CD14-positive monocyte (primary cell): Measurements from ENCODE around the gene PRKAR1B. TPM values are rescaled to one million over a fixed set of nuclear protein-coding genes. Genes with fewer than 3 reads are reported as not detected.
A peak's percentile ranks its signal among the peaks of the same experiment; 100 is the strongest.

Experiments used
- DNase-seq, 3 donors: peaks; one replicate each; pipeline ENCODE4 v3.0.0-alpha.2; 2011 to 2022
- H2AFZ ChIP-seq: 2 replicates; pipeline ENCODE4 v1.6.0; 2012; ENCODE audit warnings: mild to moderate bottlenecking, low read depth, low read length, inconsistent platforms; ENCODE audit not compliant: insufficient read depth, poor library complexity, severe bottlenecking
- H3K27ac ChIP-seq, 2 donors: 1 replicate in 1 of 2; 2 replicates in 1 of 2; pipeline ENCODE4 v1.5.1; 2012 to 2013; ENCODE audit warnings: low read length in 2 of 2, control low read depth in 1 of 2, inconsistent platforms in 1 of 2, low read depth in 1 of 2, mild to moderate bottlenecking in 1 of 2
- H3K27me3 ChIP-seq, 2 donors: one replicate each; pipeline versions ENCODE4 v1.6.0 to v1.6.1; 2011 to 2013; ENCODE audit warnings: low read length in 2 of 2; ENCODE audit not compliant: control insufficient read depth in 2 of 2, insufficient read depth in 2 of 2
- H3K36me3 ChIP-seq, 2 donors: replicated peaks in 1 of 2; 1 replicate in 1 of 2; 2 replicates in 1 of 2; pipeline versions ENCODE4 v1.5.1 to v1.6.1; 2012 to 2013; ENCODE audit warnings: low read length in 2 of 2, control low read depth in 1 of 2, inconsistent platforms in 1 of 2, mild to moderate bottlenecking in 1 of 2; ENCODE audit not compliant: insufficient read depth in 2 of 2, control insufficient read depth in 1 of 2
- H3K4me1 ChIP-seq, 2 donors: 1 replicate in 1 of 2; 2 replicates in 1 of 2; pipeline versions ENCODE4 v1.5.1 to v1.6.1; 2012 to 2013; ENCODE audit warnings: low read length in 2 of 2, control low read depth in 1 of 2, inconsistent platforms in 1 of 2, mild to moderate bottlenecking in 1 of 2, moderate library complexity in 1 of 2; ENCODE audit not compliant: insufficient read depth in 2 of 2, control insufficient read depth in 1 of 2
- H3K4me2 ChIP-seq: replicated peaks from 2 replicates; pipeline ENCODE3; 2012; ENCODE audit warnings: low read length, moderate library complexity, mild to moderate bottlenecking; ENCODE audit not compliant: poor library complexity, severe bottlenecking; ENCODE audit errors: extremely low read depth
- H3K4me3 ChIP-seq, 3 experiments: fragments of 200-600 bp in 1 of 3; sonication (generic) in 1 of 3; replicated peaks in 1 of 3; 1 replicate in 2 of 3; 2 replicates in 1 of 3; pipeline ENCODE4 v1.5.1; 2011 to 2013; ENCODE audit warnings: low read length in 3 of 3, mild to moderate bottlenecking in 3 of 3, control low read depth in 2 of 3, low read depth in 2 of 3, inconsistent platforms in 1 of 3, moderate library complexity in 1 of 3
- H3K79me2 ChIP-seq: 2 replicates; pipeline ENCODE4 v1.6.0; 2012; ENCODE audit warnings: mild to moderate bottlenecking, control low read depth, inconsistent platforms, low read length, moderate library complexity; ENCODE audit not compliant: insufficient read depth
- H3K9ac ChIP-seq: 2 replicates; pipeline ENCODE4 v1.6.0; 2017; ENCODE audit warnings: low read length, mild to moderate bottlenecking; ENCODE audit not compliant: insufficient read depth, poor library complexity, severe bottlenecking
- H3K9me3 ChIP-seq, 2 donors: replicated peaks in 1 of 2; 1 replicate in 1 of 2; 2 replicates in 1 of 2; pipeline versions ENCODE4 v1.5.1 to v1.6.1; 2012 to 2013; ENCODE audit warnings: low read length in 2 of 2, control low read depth in 1 of 2; ENCODE audit not compliant: control insufficient read depth in 1 of 2, insufficient read depth in 1 of 2
- H4K20me1 ChIP-seq: 2 replicates; pipeline ENCODE4 v1.6.0; 2012; ENCODE audit warnings: mild to moderate bottlenecking, low read length, control low read depth, moderate library complexity; ENCODE audit not compliant: insufficient read depth
- H3K27ac Mint-ChIP-seq, 7 donors: one replicate each; pipeline ENCODE4 v1.8.0; 2020; ENCODE audit warnings: mild to moderate bottlenecking in 7 of 7, mixed read lengths in 7 of 7, moderate library complexity in 6 of 7, inconsistent platforms in 2 of 7
- H3K27me3 Mint-ChIP-seq, 3 donors: one replicate each; pipeline ENCODE4 v1.8.0; 2021 to 2022; ENCODE audit warnings: low read depth in 3 of 3, mild to moderate bottlenecking in 3 of 3, mixed read lengths in 3 of 3, moderate library complexity in 3 of 3, inconsistent platforms in 1 of 3
- H3K36me3 Mint-ChIP-seq, 2 donors: one replicate each; pipeline ENCODE4 v1.8.0; 2020; ENCODE audit warnings: mixed read lengths in 2 of 2, inconsistent platforms in 1 of 2, mild to moderate bottlenecking in 1 of 2
- H3K4me1 Mint-ChIP-seq: one replicate; pipeline ENCODE4 v1.8.0; 2020; ENCODE audit warnings: mild to moderate bottlenecking, mixed read lengths
- H3K4me3 Mint-ChIP-seq, 2 donors: one replicate each; pipeline ENCODE4 v1.8.0; 2020; ENCODE audit warnings: mild to moderate bottlenecking in 2 of 2, mixed read lengths in 2 of 2, moderate library complexity in 1 of 2
- H3K9me3 Mint-ChIP-seq, 7 donors: one replicate each; pipeline ENCODE4 v1.8.0; 2020 to 2022; ENCODE audit warnings: mixed read lengths in 7 of 7, mild to moderate bottlenecking in 6 of 7, moderate library complexity in 6 of 7, inconsistent platforms in 2 of 7
- WGBS: methylation state at CpG from one replicate; pipeline ENCODE4 v1.1.5; 2013; ENCODE audit warnings: missing lambda C conversion rate; ENCODE audit not compliant: insufficient coverage; 5-methylcytosine and 5-hydroxymethylcytosine counted together
- intact Hi-C, 2 donors: fragments of 100-400 bp; cut with micrococcal nuclease; formaldehyde crosslinking; loops; one replicate each; pipeline versions ENCODE4 v1.15.0 to v1.15.1; 2023
- polyA plus RNA-seq, 3 donors: library from polyadenylated mRNA; depleted of rRNA in 1 of 3; unstranded in 2 of 3; stranded (reverse) in 1 of 3; fragments of 300-500 nt in 2 of 3; fragments of >200 nt in 1 of 3; fragmentation: Illumina TruSeq in 2 of 3; gene quantifications; 1 replicate in 2 of 3; 2 replicates in 1 of 3; pipeline ENCODE4 v1.2.3, GENCODE V29; 2012 to 2021
- TF ChIP-seq, protein P1 (sequence below): fragments of 200-600 bp; IDR thresholded peaks from one replicate; pipeline ENCODE4 v1.8.0; 2022; ENCODE audit warnings: antibody characterized with exemption, mild to moderate bottlenecking

PRKAR1B gene
- polyA plus RNA-seq, 3 donors: 0.94 to 2.1 (median 1.1) TPM

DNA sequence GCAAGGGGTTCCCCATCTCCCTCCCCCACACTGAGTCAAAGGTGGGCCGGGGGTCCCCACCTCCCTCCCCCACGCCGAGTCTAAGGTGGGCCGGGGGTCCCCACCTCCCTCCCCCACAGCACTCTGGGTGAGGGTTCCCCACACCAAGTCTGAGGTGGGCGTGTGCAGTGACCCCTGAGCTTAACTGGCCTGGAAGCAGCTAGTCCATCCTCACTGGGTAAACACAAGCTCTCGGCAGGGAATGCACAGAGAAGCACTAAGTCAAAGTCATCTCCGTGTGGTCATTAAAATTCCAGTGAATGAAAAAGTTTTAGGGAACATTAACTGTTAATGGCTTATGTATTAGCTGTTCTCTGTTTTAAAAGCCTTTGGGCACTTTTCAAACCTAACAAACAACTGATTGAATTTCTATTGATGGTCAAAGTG, 43.7 kb upstream of the PRKAR1B start:
- no peak for DNase-seq
- H3K27me3 Mint-ChIP-seq: peaks cover 0 to 2% (median 0%) of the 10 kb centered on the region in 3 donors
- H3K9me3 Mint-ChIP-seq: peaks cover 0 to 6% (median 0%) of the 10 kb centered on the region in 7 donors
- H3K4me1 Mint-ChIP-seq: no peaks in the 10 kb centered on the region
- Histone ChIP-seq H3K27ac (no peak overlapping the region), H3K36me3 (peaks cover 10 to 26% of the 10 kb centered on the region in 2 donors), H3K79me2 (no peaks in the 10 kb centered on the region), H3K9me3 (no peaks in the 10 kb centered on the region), H3K4me2 (no peak overlapping the region), H4K20me1 (no peaks in the 10 kb centered on the region), H3K4me1 (no peaks in the 10 kb centered on the region), H3K27me3 (no peaks in the 10 kb centered on the region), H2AFZ (no peak overlapping the region), H3K4me3 (no peak overlapping the region), H3K9ac (no peak overlapping the region)
- H3K36me3 Mint-ChIP-seq: peaks cover 26 to 52% of the 10 kb centered on the region in 2 donors
- intact Hi-C loops: loop anchor here in 1 of 2 donors (5.0 kb wide), 1 partner anchor 443 kb away; no protein-coding TSS in a partner anchor
- TF ChIP-seq, protein P1, sequence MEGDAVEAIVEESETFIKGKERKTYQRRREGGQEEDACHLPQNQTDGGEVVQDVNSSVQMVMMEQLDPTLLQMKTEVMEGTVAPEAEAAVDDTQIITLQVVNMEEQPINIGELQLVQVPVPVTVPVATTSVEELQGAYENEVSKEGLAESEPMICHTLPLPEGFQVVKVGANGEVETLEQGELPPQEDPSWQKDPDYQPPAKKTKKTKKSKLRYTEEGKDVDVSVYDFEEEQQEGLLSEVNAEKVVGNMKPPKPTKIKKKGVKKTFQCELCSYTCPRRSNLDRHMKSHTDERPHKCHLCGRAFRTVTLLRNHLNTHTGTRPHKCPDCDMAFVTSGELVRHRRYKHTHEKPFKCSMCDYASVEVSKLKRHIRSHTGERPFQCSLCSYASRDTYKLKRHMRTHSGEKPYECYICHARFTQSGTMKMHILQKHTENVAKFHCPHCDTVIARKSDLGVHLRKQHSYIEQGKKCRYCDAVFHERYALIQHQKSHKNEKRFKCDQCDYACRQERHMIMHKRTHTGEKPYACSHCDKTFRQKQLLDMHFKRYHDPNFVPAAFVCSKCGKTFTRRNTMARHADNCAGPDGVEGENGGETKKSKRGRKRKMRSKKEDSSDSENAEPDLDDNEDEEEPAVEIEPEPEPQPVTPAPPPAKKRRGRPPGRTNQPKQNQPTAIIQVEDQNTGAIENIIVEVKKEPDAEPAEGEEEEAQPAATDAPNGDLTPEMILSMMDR: no peak
- peak overlapping the region in 1 of 7 donors; percentile 13 for H3K27ac Mint-ChIP-seq
- H3K4me3 Mint-ChIP-seq: no peak overlapping the region
- 90% methylated on average over 2 of the region's 7 CpGs for WGBS

DNA sequence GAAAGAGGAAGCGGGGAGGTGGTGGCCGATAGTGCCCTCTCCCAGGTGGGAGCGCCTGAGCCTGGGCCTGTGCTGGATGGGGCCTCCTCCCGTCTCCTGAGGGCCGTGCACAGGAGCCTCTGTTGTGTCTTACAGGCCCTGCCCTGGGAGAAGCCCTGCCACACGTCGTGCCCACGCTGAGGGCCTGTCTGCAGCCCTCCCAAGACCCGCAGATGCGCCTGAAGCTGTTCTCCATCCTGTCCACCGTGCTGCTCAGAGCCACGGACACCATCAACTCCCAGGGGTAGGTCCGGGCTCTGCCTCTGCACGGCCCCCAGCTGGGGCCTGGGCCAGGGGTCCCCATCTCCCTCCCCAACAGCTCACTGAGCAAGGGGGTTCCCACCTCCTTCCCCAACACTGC, 43.3 kb upstream of the PRKAR1B start:
- Histone ChIP-seq H4K20me1 (no peaks in the 10 kb centered on the region), H3K27me3 (no peaks in the 10 kb centered on the region), H3K79me2 (no peaks in the 10 kb centered on the region), H3K4me1 (no peaks in the 10 kb centered on the region), H3K4me3 (no peak overlapping the region), H3K9ac (no peak overlapping the region), H3K9me3 (no peaks in the 10 kb centered on the region), H3K27ac (no peak overlapping the region), H3K36me3 (peaks cover 7 to 26% of the 10 kb centered on the region in 2 donors), H2AFZ (no peak overlapping the region), H3K4me2 (no peak overlapping the region)
- Mint-ChIP-seq H3K27ac (peak overlapping the region in 1 of 7 donors; percentile 13), H3K4me3 (no peak overlapping the region), H3K27me3 (peaks cover 0 to 2% (median 0%) of the 10 kb centered on the region in 3 donors), H3K9me3 (peaks cover 0 to 6% (median 0%) of the 10 kb centered on the region in 7 donors), H3K4me1 (no peaks in the 10 kb centered on the region), H3K36me3 (peaks cover 26 to 52% of the 10 kb centered on the region in 2 donors)
- DNase-seq: no peak
- WGBS: 95% methylated on average over 14 of the region's 14 CpGs
- TF ChIP-seq, protein P1: no peak
- intact Hi-C loops: loop anchor here in 1 of 2 donors (5.0 kb wide), 1 partner anchor 443 kb away; no protein-coding TSS in a partner anchor
